GM18951 (cell line): ENCODE results near the gene SEC14L1.

Experiments used
- POLR2A ChIP-seq: IDR thresholded peaks from 4 replicates; pipeline ENCODE4 v1.6.1; 2011; ENCODE audit warnings: mild to moderate bottlenecking; ENCODE audit not compliant: insufficient read length, insufficient read depth; ENCODE audit errors: extremely low read depth
- in situ Hi-C: fragments of 300-500 bp; cut with MboI; formaldehyde crosslinking; loops from one replicate; pipeline ENCODE4 v1.12.0; 2022; ENCODE audit warnings: low sequenced_read_pairs, mixed read lengths, inconsistent platforms; ENCODE audit not compliant: unreplicated experiment

Gene SEC14L1

GRCh38 chr17:77188084-77189066 is 47.6 kb downstream of the SEC14L1 start:
- in situ Hi-C loops, result no loop called here
- no peak for TF ChIP-seq POLR2A

- in situ Hi-C loops, result no loop called here
- no peak for TF ChIP-seq POLR2A
Observed at GRCh38 chr17:77189148-77189547, 48.4 kb downstream of the SEC14L1 start.

- TF ChIP-seq POLR2A, result no peak
- in situ Hi-C loops, result no loop called here
Observed at GRCh38 chr17:77190576-77190975, 49.8 kb downstream of the SEC14L1 start.

GRCh38 chr17:77191244-77191643 is 50.5 kb downstream of the SEC14L1 start:
- in situ Hi-C loops, result no loop called here
- no peak for TF ChIP-seq POLR2A

GRCh38 chr17:77193653-77194052 is 52.9 kb downstream of the SEC14L1 start:
- in situ Hi-C loops, result no loop called here
- TF ChIP-seq POLR2A, result no peak

- TF ChIP-seq POLR2A, result no peak
- in situ Hi-C loops, result no loop called here
Observed at GRCh38 chr17:77194179-77194578, 53.4 kb downstream of the SEC14L1 start.

GRCh38 chr17:77196251-77196650 is 55.5 kb downstream of the SEC14L1 start:
- in situ Hi-C loops, result no loop called here
- TF ChIP-seq POLR2A, result no peak

GRCh38 chr17:77197115-77197514 is 56.3 kb downstream of the SEC14L1 start:
- no peak for TF ChIP-seq POLR2A
- in situ Hi-C loops, result no loop called here

GRCh38 chr17:77200711-77201110 is 59.9 kb downstream of the SEC14L1 start:
- in situ Hi-C loops, result no loop called here
- no peak for TF ChIP-seq POLR2A

- no peak for TF ChIP-seq POLR2A
- in situ Hi-C loops, result no loop called here
Observed at GRCh38 chr17:77203436-77203835, 62.7 kb downstream of the SEC14L1 start.

- in situ Hi-C loops, result no loop called here
Observed at GRCh38 chr17:77203846-77204245, 63.1 kb downstream of the SEC14L1 start.

GRCh38 chr17:77204536-77204935 is 63.8 kb downstream of the SEC14L1 start:
- TF ChIP-seq POLR2A, result no peak
- in situ Hi-C loops, result no loop called here

More at GRCh38 chr17:77203846-77204245, 63.1 kb downstream of the SEC14L1 start:
- no peak for TF ChIP-seq POLR2A

GRCh38 chr17:77205396-77206125 is 64.8 kb downstream of the SEC14L1 start:
- TF ChIP-seq POLR2A, result no peak
- in situ Hi-C loops, result no loop called here
